Skeletal muscle satellite cell (primary cell): ENCODE data around the gene CDK2AP2.
"Not testable (repeated sequence)": the region's sequence is repeated elsewhere in the genome, so short reads cannot be mapped to it uniquely, and the experiment has no call there.

ENCODE experiments used
- H3K27me3 ChIP-seq: 2 replicates; pipeline ENCODE4 v1.7.0; 2013; ENCODE audit warnings: low read length; ENCODE audit not compliant: control insufficient read depth, insufficient read depth
- H3K36me3 ChIP-seq: 2 replicates; pipeline ENCODE4 v1.7.0; 2013; ENCODE audit warnings: mild to moderate bottlenecking, control low read depth, low read length; ENCODE audit not compliant: insufficient read depth
- H3K4me1 ChIP-seq: 2 replicates; pipeline ENCODE4 v1.7.0; 2013; ENCODE audit warnings: low read length; ENCODE audit not compliant: control insufficient read depth, insufficient read depth
- H3K4me2 ChIP-seq: 2 replicates; pipeline ENCODE4 v1.7.0; 2013; ENCODE audit warnings: mild to moderate bottlenecking, low read length
- H3K4me3 ChIP-seq: 2 replicates; pipeline ENCODE4 v1.7.0; 2013; ENCODE audit warnings: low read length
- H3K9ac ChIP-seq: 2 replicates; pipeline ENCODE4 v1.7.0; 2013; ENCODE audit warnings: mild to moderate bottlenecking, low read depth, low read length, moderate library complexity
- H3K9me3 ChIP-seq: replicated peaks from 2 replicates; pipeline ENCODE4 v1.7.0; 2013; ENCODE audit warnings: mild to moderate bottlenecking, control low read depth, low read length

Gene CDK2AP2

GRCh38 chr11:67491276-67492068 lies 16.5 kb downstream of the CDK2AP2 start:
- Histone ChIP-seq H3K4me1 (no peaks in the 10 kb centered on the region), H3K9ac (no peak overlapping the region), H3K36me3 (peaks cover 38% of the 10 kb centered on the region), H3K27me3 (no peaks in the 10 kb centered on the region), H3K4me2 (no peak overlapping the region), H3K9me3 (no peaks in the 10 kb centered on the region), H3K4me3 (no peak overlapping the region)

GRCh38 chr11:67490727-67491065 lies 17.3 kb downstream of the CDK2AP2 start:
- Histone ChIP-seq H3K4me2 (no peak overlapping the region), H3K4me1 (no peaks in the 10 kb centered on the region), H3K4me3 (no peak overlapping the region), H3K9ac (no peak overlapping the region), H3K36me3 (peaks cover 37% of the 10 kb centered on the region), H3K27me3 (no peaks in the 10 kb centered on the region), H3K9me3 (no peaks in the 10 kb centered on the region)

DNA sequence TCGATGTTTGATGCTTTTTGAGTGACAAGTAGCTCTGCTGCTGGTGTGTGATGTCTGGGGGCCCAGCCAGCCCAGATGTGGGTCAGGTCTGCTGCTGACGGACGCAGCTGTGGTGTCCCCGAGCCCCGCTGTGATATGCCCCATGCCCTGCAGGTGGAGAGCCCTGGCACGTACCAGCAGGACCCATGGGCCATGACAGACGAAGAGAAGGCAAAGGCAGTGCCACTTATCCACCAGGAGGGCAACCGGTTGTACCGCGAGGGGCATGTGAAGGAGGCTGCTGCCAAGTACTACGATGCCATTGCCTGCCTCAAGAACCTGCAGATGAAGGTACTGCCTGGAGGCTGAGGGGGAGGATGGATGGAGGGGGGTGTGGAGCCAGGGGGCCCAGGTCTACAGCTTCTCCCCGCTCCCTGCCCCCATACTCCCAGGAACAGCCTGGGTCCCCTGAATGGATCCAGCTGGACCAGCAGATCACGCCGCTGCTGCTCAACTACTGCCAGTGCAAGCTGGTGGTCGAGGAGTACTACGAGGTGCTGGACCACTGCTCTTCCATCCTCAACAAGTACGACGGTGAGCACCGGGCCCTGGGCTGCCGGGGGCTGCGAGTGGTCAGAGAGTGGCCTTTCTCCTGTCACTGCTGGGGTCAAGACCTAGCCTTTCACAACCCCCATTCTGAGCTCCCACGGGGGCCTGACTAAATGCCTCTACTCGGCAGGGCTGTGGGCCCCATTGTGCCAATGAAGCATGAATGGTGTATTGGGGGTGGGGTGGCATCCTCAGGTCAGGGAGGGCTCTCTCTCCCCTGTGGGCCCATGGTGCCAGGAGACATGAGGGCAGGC lies 17.9 kb downstream of the CDK2AP2 start:
- no peaks in the 10 kb centered on the region for H3K4me1 ChIP-seq
- no peaks in the 10 kb centered on the region for H3K27me3 ChIP-seq
- no peak overlapping the region for H3K4me3 ChIP-seq
- H3K36me3 ChIP-seq, result peaks cover 36% of the 10 kb centered on the region
- no peaks in the 10 kb centered on the region for H3K9me3 ChIP-seq
- H3K9ac ChIP-seq, result no peak overlapping the region
- no peak overlapping the region for H3K4me2 ChIP-seq

DNA sequence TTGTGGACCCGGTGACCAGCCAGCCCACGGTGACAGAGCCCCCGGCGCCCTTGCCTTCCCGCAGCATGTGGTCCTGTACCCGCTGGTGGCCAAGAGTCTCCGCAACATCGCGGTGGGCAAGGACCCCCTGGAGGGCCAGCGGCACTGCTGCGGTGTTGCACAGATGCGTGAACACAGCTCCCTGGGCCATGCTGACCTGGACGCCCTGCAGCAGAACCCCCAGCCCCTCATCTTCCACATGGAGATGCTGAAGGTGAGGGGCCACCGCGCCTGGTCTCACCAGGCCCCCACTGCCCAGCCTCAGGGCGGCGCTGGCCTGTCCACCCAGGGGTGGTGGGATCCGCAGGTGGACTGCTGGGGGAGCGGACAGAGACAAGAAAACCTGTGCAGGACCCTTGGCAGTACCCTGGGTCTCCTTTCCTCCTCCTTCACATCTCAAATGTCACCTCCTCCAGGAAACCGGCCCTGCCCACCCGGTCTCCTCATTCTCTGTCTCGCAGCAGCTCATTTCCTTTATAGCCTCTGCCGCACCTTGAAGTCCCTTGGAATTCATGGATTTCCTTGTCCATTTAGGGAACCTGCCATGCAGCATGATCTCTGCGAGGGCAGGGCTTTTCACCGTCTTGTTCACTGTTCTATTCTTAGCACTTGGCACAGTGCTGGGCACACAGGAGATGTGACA lies 18.6 kb downstream of the CDK2AP2 start:
- H3K9me3 ChIP-seq, result no peaks in the 10 kb centered on the region
- no peak overlapping the region for H3K4me2 ChIP-seq
- H3K9ac ChIP-seq, result no peak overlapping the region
- peaks cover 36% of the 10 kb centered on the region for H3K36me3 ChIP-seq
- no peaks in the 10 kb centered on the region for H3K4me1 ChIP-seq
- H3K4me3 ChIP-seq, result no peak overlapping the region
- no peaks in the 10 kb centered on the region for H3K27me3 ChIP-seq

DNA sequence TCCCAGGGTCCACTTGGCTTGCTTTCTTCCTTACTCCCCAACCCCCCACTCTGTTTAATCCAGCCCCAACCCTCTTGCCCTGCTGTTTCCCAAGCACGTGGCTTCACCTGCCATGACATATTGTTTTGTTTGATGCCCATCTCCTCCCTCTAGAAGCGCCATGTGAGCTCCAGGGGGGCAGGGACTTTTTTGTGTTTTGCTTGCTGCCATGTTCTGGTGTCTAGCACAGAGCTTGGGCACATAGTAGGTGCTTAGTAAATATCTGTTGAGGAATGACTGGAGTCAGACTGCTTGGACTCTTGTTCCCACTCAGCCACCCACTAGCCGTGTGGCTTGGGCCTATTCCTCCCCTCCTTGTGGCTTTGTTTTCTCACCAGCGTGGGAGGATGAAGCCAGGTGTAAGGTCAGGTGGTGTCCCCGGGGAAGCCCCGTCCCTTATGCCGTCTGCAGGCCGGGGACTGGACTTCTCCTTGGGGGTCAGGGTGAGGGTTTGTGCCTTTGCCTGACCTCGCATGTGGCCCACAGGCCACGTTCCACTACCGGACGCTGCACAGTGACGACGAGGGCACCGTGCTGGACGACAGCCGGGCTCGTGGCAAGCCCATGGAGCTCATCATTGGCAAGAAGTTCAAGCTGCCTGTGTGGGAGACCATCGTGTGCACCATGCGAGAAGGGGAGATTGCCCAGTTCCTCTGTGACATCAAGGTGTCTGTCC lies 21.3 kb downstream of the CDK2AP2 start:
- Histone ChIP-seq H3K9ac (no peak overlapping the region), H3K27me3 (no peaks in the 10 kb centered on the region), H3K4me3 (no peak overlapping the region), H3K9me3 (no peaks in the 10 kb centered on the region), H3K36me3 (peaks cover 27% of the 10 kb centered on the region), H3K4me1 (peaks cover 15% of the 10 kb centered on the region), H3K4me2 (no peak overlapping the region)

DNA sequence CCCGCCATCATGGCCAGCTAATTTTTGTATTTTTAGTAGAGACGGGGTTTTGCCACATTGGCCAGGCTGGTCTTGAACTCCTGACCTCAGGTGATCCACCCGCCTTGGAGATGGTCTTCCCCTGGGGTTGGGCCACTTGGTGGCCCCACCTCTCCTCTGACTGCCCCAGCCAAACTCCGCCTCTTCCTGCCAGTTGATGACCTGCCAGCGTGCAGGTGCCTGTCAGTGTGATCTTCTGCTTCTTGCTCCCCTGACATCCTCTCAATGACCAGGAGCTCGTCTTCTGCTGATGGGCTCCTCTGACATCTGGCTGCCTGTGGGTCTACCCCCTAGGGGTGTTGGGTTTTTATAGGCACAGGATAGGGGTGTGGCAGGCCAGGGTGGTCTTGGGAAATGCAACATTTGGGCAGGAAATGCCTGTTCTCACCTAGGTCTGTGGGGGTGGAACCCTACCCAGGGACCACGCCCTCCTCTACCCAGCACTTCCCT lies 22.0 kb downstream of the CDK2AP2 start:
- not testable (repeated sequence) for H3K4me3 ChIP-seq, H3K9me3 ChIP-seq, H3K4me2 ChIP-seq, H3K9ac ChIP-seq, H3K27me3 ChIP-seq
- Histone ChIP-seq H3K4me1 (peaks cover 15% of the 10 kb centered on the region), H3K36me3 (peaks cover 22% of the 10 kb centered on the region)

GRCh38 chr11:67484847-67485311 lies 23.1 kb downstream of the CDK2AP2 start:
- no peak overlapping the region for H3K4me2 ChIP-seq
- H3K9me3 ChIP-seq, result no peaks in the 10 kb centered on the region
- no peaks in the 10 kb centered on the region for H3K27me3 ChIP-seq
- no peak overlapping the region for H3K9ac ChIP-seq
- peaks cover 12% of the 10 kb centered on the region for H3K36me3 ChIP-seq
- H3K4me3 ChIP-seq, result no peak overlapping the region
- H3K4me1 ChIP-seq, result peaks cover 15% of the 10 kb centered on the region

DNA sequence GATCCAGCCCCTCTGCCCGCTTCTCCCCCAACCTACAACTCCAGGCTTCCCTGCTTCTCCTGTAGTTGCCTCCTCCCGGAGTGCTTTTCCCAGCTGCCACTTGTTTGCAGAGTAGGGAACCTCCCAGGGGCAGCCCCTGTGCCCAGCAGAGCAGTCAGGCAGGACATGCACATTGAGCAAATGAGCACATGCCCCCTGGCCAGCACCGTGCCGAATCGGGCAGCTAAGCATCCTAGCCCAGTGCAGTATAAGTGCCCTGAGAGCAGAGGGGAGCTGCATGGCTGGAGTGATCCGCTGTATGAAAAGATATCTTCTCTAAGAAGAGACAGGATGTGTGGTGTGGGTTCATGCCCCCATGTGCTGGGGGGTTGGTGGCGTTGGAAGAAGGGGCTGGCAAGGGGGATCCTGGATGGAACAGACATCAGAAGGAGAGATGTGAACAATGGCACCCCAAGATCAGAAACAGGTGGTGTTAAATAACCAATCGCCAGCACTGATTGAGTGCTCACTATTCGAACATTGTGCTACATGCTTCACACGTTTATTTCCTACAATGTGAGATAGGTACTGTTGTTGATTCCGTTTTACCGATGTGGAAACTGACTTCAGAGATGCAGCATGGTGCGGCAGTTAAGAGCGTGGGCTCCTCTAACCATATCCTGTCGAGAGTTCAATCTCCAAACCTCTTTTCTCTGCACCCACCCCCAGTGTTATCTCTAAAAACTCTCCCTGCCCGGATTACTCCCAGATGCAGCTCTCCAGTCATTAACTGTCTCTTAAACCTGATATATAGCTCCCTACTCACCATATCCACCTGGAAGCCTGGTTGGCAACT lies 23.9 kb downstream of the CDK2AP2 start:
- Histone ChIP-seq H3K9ac (peak overlapping the region; percentile 86), H3K27me3 (no peaks in the 10 kb centered on the region), H3K4me3 (peak overlapping the region; percentile 81), H3K4me2 (peak overlapping the region; percentile 88), H3K4me1 (peaks cover 15% of the 10 kb centered on the region), H3K9me3 (no peaks in the 10 kb centered on the region), H3K36me3 (peaks cover 11% of the 10 kb centered on the region)

- no peaks in the 10 kb centered on the region for H3K27me3 ChIP-seq
- no peaks in the 10 kb centered on the region for H3K9me3 ChIP-seq
- peaks cover 15% of the 10 kb centered on the region for H3K4me1 ChIP-seq
- peak within 1 kb of the TSS; percentile 86 for H3K9ac ChIP-seq
- peak within 1 kb of the TSS; percentile 88 for H3K4me2 ChIP-seq
- peak within 1 kb of the TSS; percentile 81 for H3K4me3 ChIP-seq
- peaks cover 6% of the 10 kb centered on the region for H3K36me3 ChIP-seq
Observed at GRCh38 chr11:67482827-67483798, 24.8 kb downstream of the CDK2AP2 start, which contains the start of gene AIP. Gene AIP (plus strand): TSS chr11:67483026. CDS start chr11:67483159, 133 bp downstream.
